Naive thymus-derived CD8-positive, alpha-beta T cell (primary cell): ENCODE measurements around the gene OR8D2. TPM values are rescaled to one million over a fixed set of nuclear protein-coding genes. Genes with fewer than 3 reads are reported as not detected.

Source experiments
- ATAC-seq, 2 donors: fragments of 150-1000 bp; cut with Tn5 transposase in 1 of 2; sonication (Bioruptor Pico), chemical (Tn5 transposase) in 1 of 2; 1 replicate in 1 of 2; 2 replicates in 1 of 2; pipeline ENCODE4 v1.10.0; 2021; ENCODE audit warnings: mild to moderate bottlenecking in 2 of 2, moderate library complexity in 2 of 2
- POLR2A ChIA-PET: fragments of 350-600 bp; sonication (Branson Sonifier 250); formaldehyde crosslinking; loops from one replicate; lab custom pipeline; 2021; ENCODE audit warnings: antibody characterized with exemption; lab: Charles Lee
- DNase-seq, 10 donors: peaks; one replicate each; pipeline versions ENCODE4 v3.0.0 to v3.0.0-alpha.2; 2020 to 2022
- H3K27ac Mint-ChIP-seq, 10 donors: one replicate each; pipeline ENCODE4 v1.8.0; 2020 to 2022; ENCODE audit warnings: mild to moderate bottlenecking in 10 of 10, mixed read lengths in 10 of 10, moderate library complexity in 4 of 10, inconsistent platforms in 1 of 10
- H3K27me3 Mint-ChIP-seq, 5 donors: one replicate each; pipeline ENCODE4 v1.8.0; 2021 to 2022; ENCODE audit warnings: mixed read lengths in 5 of 5
- H3K36me3 Mint-ChIP-seq, 3 donors: one replicate each; pipeline ENCODE4 v1.8.0; 2020 to 2022; ENCODE audit warnings: mixed read lengths in 3 of 3, mild to moderate bottlenecking in 2 of 3, inconsistent platforms in 1 of 3
- H3K4me1 Mint-ChIP-seq, 4 donors: one replicate each; pipeline ENCODE4 v1.8.0; 2021 to 2022; ENCODE audit warnings: mixed read lengths in 4 of 4
- H3K4me3 Mint-ChIP-seq, 10 donors: one replicate each; pipeline ENCODE4 v1.8.0; 2020 to 2022; ENCODE audit warnings: mild to moderate bottlenecking in 10 of 10, mixed read lengths in 10 of 10, moderate library complexity in 6 of 10, inconsistent platforms in 1 of 10
- H3K9me3 Mint-ChIP-seq, 9 donors: one replicate each; pipeline ENCODE4 v1.8.0; 2020 to 2022; ENCODE audit warnings: mixed read lengths in 9 of 9, mild to moderate bottlenecking in 3 of 9, inconsistent platforms in 1 of 9, moderate library complexity in 1 of 9
- polyA plus RNA-seq, 3 donors: library from polyadenylated mRNA; unstranded; fragments of 300-500 nt; fragmentation: Illumina TruSeq; gene quantifications; one replicate each; pipeline ENCODE4 v1.2.3, GENCODE V29; 2021
- total RNA-seq, 8 experiments: library from RNA in 2 of 8; stranded (reverse) in 2 of 8; gene quantifications; one replicate each; pipeline ENCODE4 v1.2.3 and lab custom pipeline; 2021 to 2026

Gene OR8D2
- not detected for total RNA-seq
- not detected for polyA plus RNA-seq
- total RNA-seq (lab: John Stamatoyannopoulos, UW), result 0 reads per million in 6 experiments

GRCh38 chr11:124320097-124320496, at the start of gene OR8D2:
Gene OR8D2, minus strand, starts transcription at chr11:124320197. Its CDS starts 0 bp downstream, at chr11:124320197.
- Mint-ChIP-seq H3K27me3 (peaks cover 4 to 26% (median 13%) of the 10 kb centered on the region in 5 donors), H3K4me1 (peaks cover 0 to 6% (median 0%) of the 10 kb centered on the region in 4 donors), H3K4me3 (no peak within 1 kb of the TSS), H3K36me3 (no peaks in the 10 kb centered on the region), H3K9me3 (peaks cover 0 to 16% (median 0%) of the 10 kb centered on the region in 9 donors), H3K27ac (no peak within 1 kb of the TSS)
- POLR2A ChIA-PET, result no interaction called here
- no peak for ATAC-seq
- DNase-seq, result no peak

GRCh38 chr11:124359566-124359965, 39.6 kb upstream of the OR8D2 start:
- no peaks in the 10 kb centered on the region for H3K36me3 Mint-ChIP-seq
- DNase-seq (no peak), ATAC-seq (no peak)
- POLR2A ChIA-PET, result interaction anchor here (0.7 kb wide), 1 partner anchor 30 kb away, joined by 7 read pairs; no protein-coding TSS in a partner anchor
- no peaks in the 10 kb centered on the region for H3K4me1 Mint-ChIP-seq
- peaks cover 2 to 20% (median 4%) of the 10 kb centered on the region in 5 donors for H3K27me3 Mint-ChIP-seq
- H3K9me3 Mint-ChIP-seq, result peaks cover 0 to 4% (median 0%) of the 10 kb centered on the region in 9 donors
- no peak overlapping the region for H3K4me3 Mint-ChIP-seq
- no peak overlapping the region for H3K27ac Mint-ChIP-seq

GRCh38 chr11:124346311-124346955, 26.4 kb upstream of the OR8D2 start:
- Mint-ChIP-seq H3K27me3 (peaks cover 2 to 26% (median 5%) of the 10 kb centered on the region in 5 donors), H3K4me3 (no peak overlapping the region), H3K9me3 (peaks cover 0 to 28% (median 3%) of the 10 kb centered on the region in 9 donors), H3K27ac (no peak overlapping the region), H3K4me1 (no peaks in the 10 kb centered on the region), H3K36me3 (peaks cover 0 to 5% (median 0%) of the 10 kb centered on the region in 3 donors)
- DNase-seq, result no peak
- POLR2A ChIA-PET, result no interaction called here
- no peak for ATAC-seq

- Mint-ChIP-seq H3K27ac (no peak overlapping the region), H3K4me3 (no peak overlapping the region), H3K36me3 (no peaks in the 10 kb centered on the region), H3K27me3 (peaks cover 2 to 26% (median 5%) of the 10 kb centered on the region in 5 donors), H3K9me3 (peaks cover 0 to 19% (median 0%) of the 10 kb centered on the region in 9 donors), H3K4me1 (no peaks in the 10 kb centered on the region)
- no peak for DNase-seq
- POLR2A ChIA-PET, result no interaction called here
- no peak for ATAC-seq
Observed at GRCh38 chr11:124344346-124344745, 24.3 kb upstream of the OR8D2 start.

GRCh38 chr11:124340142-124340447, 20.1 kb upstream of the OR8D2 start:
- H3K27ac Mint-ChIP-seq, result no peak overlapping the region
- ATAC-seq, result no peak

GRCh38 chr11:124339396-124340141, 19.6 kb upstream of the OR8D2 start:
- H3K27me3 Mint-ChIP-seq, result peaks cover 0 to 2% (median under 1%) of the 10 kb centered on the region in 5 donors
- no peak for ATAC-seq
- POLR2A ChIA-PET, result no interaction called here

More at GRCh38 chr11:124340142-124340447, 20.1 kb upstream of the OR8D2 start:
- Mint-ChIP-seq H3K9me3 (peaks cover 0 to 2% (median 0%) of the 10 kb centered on the region in 9 donors), H3K36me3 (no peaks in the 10 kb centered on the region), H3K4me3 (no peak overlapping the region), H3K27me3 (peaks cover 0 to 6% (median 2%) of the 10 kb centered on the region in 5 donors), H3K4me1 (no peaks in the 10 kb centered on the region)
- POLR2A ChIA-PET, result no interaction called here
- DNase-seq, result no peak

GRCh38 chr11:124331873-124332272, 11.9 kb upstream of the OR8D2 start:
- Mint-ChIP-seq H3K27me3 (peaks cover 0 to 25% (median 7%) of the 10 kb centered on the region in 5 donors), H3K27ac (no peak overlapping the region), H3K4me1 (peaks cover 0 to 33% (median 0%) of the 10 kb centered on the region in 4 donors), H3K4me3 (no peak overlapping the region), H3K9me3 (peaks cover 0 to 2% (median 0%) of the 10 kb centered on the region in 9 donors), H3K36me3 (no peaks in the 10 kb centered on the region)
- ATAC-seq (no peak), DNase-seq (no peak)
- POLR2A ChIA-PET, result no interaction called here

More at GRCh38 chr11:124339396-124340141, 19.6 kb upstream of the OR8D2 start:
- Mint-ChIP-seq H3K4me3 (no peak overlapping the region), H3K36me3 (no peaks in the 10 kb centered on the region), H3K9me3 (peaks cover 0 to 2% (median 0%) of the 10 kb centered on the region in 9 donors), H3K27ac (no peak overlapping the region), H3K4me1 (no peaks in the 10 kb centered on the region)
- no peak for DNase-seq

- POLR2A ChIA-PET, result interaction anchor here (0.6 kb wide), 1 partner anchor 30 kb away, joined by 7 read pairs; no protein-coding TSS in a partner anchor
- Mint-ChIP-seq H3K27me3 (peaks cover 0 to 27% (median 9%) of the 10 kb centered on the region in 5 donors), H3K27ac (no peak overlapping the region), H3K9me3 (peaks cover 0 to 4% (median 0%) of the 10 kb centered on the region in 9 donors), H3K4me1 (peaks cover 0 to 44% (median 0%) of the 10 kb centered on the region in 4 donors), H3K36me3 (no peaks in the 10 kb centered on the region), H3K4me3 (peak overlapping the region in 1 of 10 donors; percentile 33)
- ATAC-seq (no peak), DNase-seq (no peak)
Observed at GRCh38 chr11:124329787-124330478, 9.9 kb upstream of the OR8D2 start.

- peak overlapping the region in 1 of 10 donors; percentile 30 for H3K27ac Mint-ChIP-seq
- no peaks in the 10 kb centered on the region for H3K36me3 Mint-ChIP-seq
- no peak for DNase-seq
- H3K4me3 Mint-ChIP-seq, result no peak overlapping the region
- H3K9me3 Mint-ChIP-seq, result peaks cover 0 to 10% (median 0%) of the 10 kb centered on the region in 9 donors
- POLR2A ChIA-PET, result no interaction called here
- H3K27me3 Mint-ChIP-seq, result peaks cover 2 to 35% (median 13%) of the 10 kb centered on the region in 5 donors
- no peak for ATAC-seq
- peaks cover 0 to 48% (median 0%) of the 10 kb centered on the region in 4 donors for H3K4me1 Mint-ChIP-seq
Observed at GRCh38 chr11:124327775-124328174, 7.8 kb upstream of the OR8D2 start.

GRCh38 chr11:124322356-124322755, 2.4 kb upstream of the OR8D2 start:
- Mint-ChIP-seq H3K36me3 (no peaks in the 10 kb centered on the region), H3K27ac (no peak overlapping the region), H3K9me3 (peaks cover 0 to 19% (median 0%) of the 10 kb centered on the region in 9 donors), H3K4me1 (peaks cover 0 to 17% (median 0%) of the 10 kb centered on the region in 4 donors), H3K27me3 (peaks cover 7 to 30% (median 11%) of the 10 kb centered on the region in 5 donors), H3K4me3 (no peak overlapping the region)
- POLR2A ChIA-PET, result no interaction called here
- DNase-seq (no peak), ATAC-seq (no peak)

GRCh38 chr11:124315052-124315451, 4.9 kb downstream of the OR8D2 start:
- no peaks in the 10 kb centered on the region for H3K36me3 Mint-ChIP-seq
- no peaks in the 10 kb centered on the region for H3K4me1 Mint-ChIP-seq
- H3K27ac Mint-ChIP-seq, result no peak overlapping the region
- H3K4me3 Mint-ChIP-seq, result no peak overlapping the region
- H3K27me3 Mint-ChIP-seq, result peaks cover 4 to 12% (median 8%) of the 10 kb centered on the region in 5 donors
- ATAC-seq (no peak), DNase-seq (no peak)
- H3K9me3 Mint-ChIP-seq, result peaks cover 0 to 9% (median 0%) of the 10 kb centered on the region in 9 donors
- POLR2A ChIA-PET, result no interaction called here

- POLR2A ChIA-PET, result no interaction called here
- Mint-ChIP-seq H3K4me3 (no peak within 1 kb of the TSS), H3K4me1 (no peaks in the 10 kb centered on the region), H3K27ac (no peak within 1 kb of the TSS), H3K27me3 (peaks cover under 1 to 14% (median 4%) of the 10 kb centered on the region in 5 donors), H3K9me3 (peaks cover 0 to under 1% (median 0%) of the 10 kb centered on the region in 9 donors), H3K36me3 (no peaks in the 10 kb centered on the region)
- no peak for ATAC-seq
- no peak for DNase-seq
Observed at GRCh38 chr11:124313849-124314248, 6.1 kb downstream of the OR8D2 start, which contains the start of gene OR8D1. Gene OR8D1, minus strand, starts transcription at chr11:124313949. Its CDS starts 3,183 bp downstream, at chr11:124310766.
